GM19023 (cell line): ENCODE measurements around the gene OR52M1.
"Not testable (repeated sequence)": the region's sequence is repeated elsewhere in the genome, so short reads cannot be mapped to it uniquely, and the experiment has no call there.

Experiments
- ATAC-seq: cut with Tn5 transposase; IDR thresholded peaks from one replicate; pipeline ENCODE4 v1.9.1; 2021; ENCODE audit warnings: mild to moderate bottlenecking, moderate library complexity; ENCODE audit not compliant: unreplicated experiment

OR52M1 gene, protein sequence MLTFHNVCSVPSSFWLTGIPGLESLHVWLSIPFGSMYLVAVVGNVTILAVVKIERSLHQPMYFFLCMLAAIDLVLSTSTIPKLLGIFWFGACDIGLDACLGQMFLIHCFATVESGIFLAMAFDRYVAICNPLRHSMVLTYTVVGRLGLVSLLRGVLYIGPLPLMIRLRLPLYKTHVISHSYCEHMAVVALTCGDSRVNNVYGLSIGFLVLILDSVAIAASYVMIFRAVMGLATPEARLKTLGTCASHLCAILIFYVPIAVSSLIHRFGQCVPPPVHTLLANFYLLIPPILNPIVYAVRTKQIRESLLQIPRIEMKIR

DNA sequence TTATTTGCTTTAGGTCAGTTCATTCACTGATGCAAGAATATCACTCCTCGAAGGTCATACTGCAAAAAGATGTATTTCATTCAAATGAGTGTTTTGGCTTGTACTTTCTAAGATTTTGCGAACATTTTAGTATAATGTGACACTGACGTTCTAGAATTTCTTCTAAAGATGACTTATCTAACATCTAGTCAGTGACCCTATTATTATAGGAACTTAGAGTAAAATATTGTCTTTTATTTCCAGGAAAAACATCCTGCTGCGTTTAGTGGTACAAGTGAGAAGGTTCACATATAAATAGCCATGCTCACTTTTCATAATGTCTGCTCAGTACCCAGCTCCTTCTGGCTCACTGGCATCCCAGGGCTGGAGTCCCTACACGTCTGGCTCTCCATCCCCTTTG, at the start of gene OR52M1:
OR52M1 (plus strand) TSS at position 301 of the 400 bp plus-strand sequence; CDS start at position 301, 0 bp downstream.
- ATAC-seq = no peak

- no peak for ATAC-seq
Observed at GRCh38 chr11:4495487-4495886, 49.5 kb upstream of the OR52M1 start.

GRCh38 chr11:4495986-4496385, 49.0 kb upstream of the OR52M1 start:
- ATAC-seq = no peak

DNA sequence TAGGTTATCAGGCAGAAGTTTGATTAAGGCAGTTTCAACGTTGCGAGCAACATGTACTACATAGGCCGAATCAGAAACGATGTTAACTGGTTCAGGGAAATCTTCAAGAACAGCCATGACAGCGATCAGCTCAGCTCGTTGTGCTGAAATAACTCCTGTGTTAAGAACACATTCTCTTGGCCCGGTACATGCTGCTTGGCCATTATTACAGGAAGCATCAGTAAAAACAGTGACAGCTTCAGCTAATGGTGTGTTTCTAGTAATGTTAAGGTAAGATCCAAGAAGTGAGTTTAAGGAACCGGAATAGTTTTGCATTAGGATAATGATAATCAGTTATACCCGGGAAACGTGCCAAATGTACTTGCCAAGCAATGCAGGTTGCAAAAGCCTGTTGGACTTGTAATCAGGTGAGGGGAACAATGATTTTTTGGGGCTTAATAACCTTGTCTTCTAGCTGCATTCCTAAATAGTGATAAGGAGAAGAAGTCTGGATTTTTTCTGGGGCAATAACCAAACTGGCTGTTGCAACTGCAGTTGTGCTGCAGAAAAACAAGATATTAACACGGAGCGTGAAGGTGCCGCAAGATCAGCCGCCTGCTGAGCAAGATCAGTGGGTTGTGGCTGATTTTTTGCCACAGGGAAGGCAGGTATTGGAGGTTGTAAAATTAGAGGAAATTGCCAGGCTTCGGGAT, 48.3 kb upstream of the OR52M1 start:
- no peak for ATAC-seq

DNA sequence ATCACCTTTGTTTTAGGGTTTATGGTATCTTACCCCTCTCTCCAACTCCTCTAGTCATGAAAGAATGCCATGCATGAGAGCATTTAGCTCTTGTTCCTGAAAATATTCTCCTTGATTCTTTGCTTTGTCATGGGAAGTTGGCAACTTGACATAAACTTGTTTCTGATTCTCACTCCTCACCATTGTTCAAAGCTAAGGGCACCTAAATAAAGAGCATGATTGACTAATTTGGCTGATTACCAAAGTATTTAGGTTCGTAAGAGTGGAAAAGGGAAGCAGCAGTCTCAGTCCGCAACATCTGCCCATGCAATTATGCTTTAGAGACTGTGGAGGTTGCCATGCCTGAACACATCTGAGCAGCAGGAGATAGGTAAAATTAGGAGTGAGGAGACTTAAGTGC, 36.1 kb upstream of the OR52M1 start:
- ATAC-seq = no peak

DNA sequence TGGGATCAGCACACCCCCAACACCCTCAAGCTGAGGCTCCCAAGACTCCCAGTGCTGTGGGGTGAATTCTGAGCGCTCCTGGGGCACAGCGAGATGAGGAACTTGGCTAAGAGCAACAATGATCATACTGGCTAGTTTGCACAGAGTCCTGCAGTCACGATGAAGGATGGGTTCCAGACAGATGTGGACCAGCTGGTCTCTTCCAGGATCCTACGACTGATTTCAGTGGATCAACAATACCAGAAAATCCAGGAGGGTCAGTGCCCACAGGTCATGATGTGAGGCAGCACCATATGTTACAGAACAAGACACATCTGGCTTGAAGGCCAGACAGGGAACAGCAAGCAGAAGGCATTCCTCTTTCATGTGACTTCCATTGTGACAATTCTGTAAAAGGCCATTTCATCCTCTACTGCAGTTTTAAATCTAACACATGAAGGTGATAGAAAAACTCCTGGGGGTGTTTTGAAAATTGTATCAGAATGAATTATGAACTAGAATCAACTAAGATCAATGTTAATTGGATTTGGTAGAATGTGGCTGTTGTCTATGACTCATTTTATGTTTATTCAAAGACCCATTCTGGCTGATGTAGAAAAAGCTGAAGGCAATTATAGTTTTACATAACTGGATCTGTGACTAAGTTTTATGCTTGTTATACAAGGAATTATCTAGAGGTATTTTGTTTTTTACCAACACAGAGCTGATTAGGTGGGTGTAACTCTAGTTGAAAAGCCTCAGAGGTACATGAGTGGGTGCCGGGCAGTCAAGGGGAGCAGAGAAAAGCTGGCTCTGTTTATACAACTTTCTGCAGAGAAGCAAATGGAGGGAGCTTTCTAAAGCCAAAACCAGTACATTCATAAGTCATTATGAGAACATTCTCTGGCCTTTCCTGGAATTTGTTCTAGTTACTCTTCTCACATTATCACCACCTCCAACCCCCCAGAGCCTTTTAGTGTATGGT, 33.4 kb upstream of the OR52M1 start:
- no peak for ATAC-seq

GRCh38 chr11:4514196-4514595, 30.8 kb upstream of the OR52M1 start:
- no peak for ATAC-seq

- no peak for ATAC-seq
Observed at GRCh38 chr11:4522339-4522738, 22.7 kb upstream of the OR52M1 start.

DNA sequence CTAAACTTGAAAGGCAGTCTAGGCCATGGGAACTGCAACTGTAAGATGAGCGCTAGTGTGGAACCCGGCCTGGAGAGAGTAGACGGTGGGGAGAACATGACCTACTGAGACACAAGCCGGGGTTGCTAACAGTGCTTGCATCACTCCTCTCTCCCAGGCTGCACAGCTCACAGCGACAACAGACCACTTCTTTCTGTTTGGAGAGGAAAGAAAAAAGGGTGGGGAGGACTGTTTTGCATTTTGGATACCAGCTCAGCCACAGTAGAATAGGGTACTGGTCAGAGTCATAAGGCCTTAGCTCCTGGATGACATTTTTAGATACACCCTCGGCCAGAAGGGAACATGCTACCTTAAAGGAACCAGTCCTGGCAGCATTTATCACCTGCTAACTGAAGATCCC, 22.2 kb upstream of the OR52M1 start:
- ATAC-seq = no peak

DNA sequence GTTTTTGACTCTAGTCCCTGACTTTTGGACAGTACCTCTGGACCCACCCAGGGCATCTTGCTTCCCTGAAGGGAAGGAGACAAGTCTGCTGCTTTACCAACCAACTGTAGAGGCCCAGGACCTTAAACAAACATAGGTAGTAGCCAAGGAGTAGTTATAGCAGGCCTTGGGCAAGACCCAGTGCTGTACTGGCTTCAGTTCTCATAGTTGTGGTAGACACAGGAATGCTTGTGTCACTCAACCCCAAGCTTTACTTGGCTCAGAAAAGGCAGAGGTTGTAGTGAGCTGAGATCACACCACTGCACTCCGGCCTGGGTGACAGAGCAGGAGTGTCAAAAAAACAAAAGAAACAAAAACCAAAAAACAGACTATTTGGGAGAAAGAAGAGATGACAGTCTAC, 21.3 kb upstream of the OR52M1 start:
- no peak for ATAC-seq

- no peak for ATAC-seq
Observed at GRCh38 chr11:4527926-4528325, 17.1 kb upstream of the OR52M1 start.

- not testable (repeated sequence) for ATAC-seq
Observed at GRCh38 chr11:4531686-4532085, 13.3 kb upstream of the OR52M1 start.

GRCh38 chr11:4539603-4540219, 5.3 kb upstream of the OR52M1 start:
- ATAC-seq = no peak

DNA sequence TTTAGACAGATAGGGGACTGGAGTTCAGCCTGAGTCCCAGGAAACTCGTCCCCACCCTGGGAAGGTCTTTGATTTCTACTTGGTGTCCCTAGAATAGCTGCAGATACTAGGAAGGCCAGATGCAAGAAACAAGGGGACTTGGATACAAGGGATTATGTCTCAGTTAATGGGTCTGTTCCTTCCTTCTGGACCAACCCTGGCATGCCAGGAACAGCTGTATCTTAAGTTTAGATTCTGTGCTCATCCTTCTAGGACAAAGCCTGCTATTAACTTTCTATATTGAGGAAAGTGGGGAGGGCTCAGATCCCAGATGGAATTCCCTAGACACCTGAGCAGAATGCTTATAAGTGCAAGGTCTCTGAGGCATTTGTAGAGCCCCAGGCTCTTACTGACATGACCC, 3.9 kb upstream of the OR52M1 start:
- ATAC-seq = no peak

DNA sequence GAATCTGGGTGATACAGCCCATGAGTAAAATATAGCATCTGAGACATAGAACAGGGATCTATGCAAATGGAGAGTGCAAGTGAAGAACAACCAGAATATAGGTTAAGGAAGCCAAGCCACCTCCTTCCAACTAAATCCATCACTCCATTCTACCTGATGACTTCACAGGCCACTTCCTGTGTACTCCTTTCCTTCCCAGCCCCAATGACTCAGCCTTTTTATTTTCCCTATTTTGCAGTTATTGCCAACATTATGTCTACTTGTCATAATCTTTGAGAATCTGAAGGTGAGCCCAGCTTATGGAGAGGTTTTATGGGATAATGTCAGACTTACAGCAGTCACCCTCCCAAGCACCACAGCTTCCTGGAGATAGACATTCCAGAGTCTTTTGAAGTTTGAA, 1.4 kb upstream of the OR52M1 start:
- ATAC-seq = no peak

- no peak for ATAC-seq
Observed at GRCh38 chr11:4546878-4547277, 1.9 kb downstream of the OR52M1 start.

GRCh38 chr11:4547416-4547815, 2.4 kb downstream of the OR52M1 start:
- no peak for ATAC-seq

DNA sequence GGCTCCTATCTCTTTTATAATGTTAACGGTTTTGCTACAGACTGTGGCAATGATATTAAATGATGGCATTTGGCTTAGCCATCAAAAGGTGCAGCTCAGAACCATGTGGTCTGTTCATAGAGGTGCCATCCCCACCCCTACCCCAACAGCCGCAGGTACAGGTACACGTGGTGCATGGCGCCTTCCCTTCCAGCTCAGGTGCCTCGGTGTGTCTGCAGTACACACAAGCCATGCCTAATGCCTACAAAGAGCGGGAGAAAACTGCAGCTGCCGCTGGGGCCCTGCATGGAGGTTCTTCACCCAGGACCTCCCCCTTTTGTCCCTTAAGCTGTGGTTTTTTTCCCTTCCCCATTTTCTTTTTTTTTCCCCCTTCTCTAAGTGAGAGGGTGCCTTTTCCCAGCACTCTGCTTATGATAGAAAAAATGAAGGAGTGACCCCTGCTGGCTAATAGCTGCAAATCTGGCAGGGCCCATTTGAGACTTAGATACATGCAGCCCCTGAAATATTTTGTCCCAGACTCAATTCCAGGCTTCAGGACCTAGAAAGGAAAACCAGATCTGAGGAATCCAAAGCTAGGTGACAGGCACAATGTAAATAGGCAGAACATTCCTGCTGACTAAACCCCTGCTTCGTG, 6.5 kb downstream of the OR52M1 start:
- ATAC-seq = no peak

- ATAC-seq = no peak
Observed at GRCh38 chr11:4559527-4560440, 14.8 kb downstream of the OR52M1 start.
